Lung (tissue), 12 donors: ENCODE data around the gene ARID1B. TPM values are rescaled to one million over a fixed set of nuclear protein-coding genes. Genes with fewer than 3 reads are reported as not detected.

Experiments used
- ATAC-seq: fragments of 200-7000 bp; cut with Tn5 transposase; one replicate; pipeline ENCODE4 v1.9.1; 2020; ENCODE audit warnings: moderate number of reproducible peaks; ENCODE audit not compliant: insufficient read depth, low FRiP score
- DNase-seq, 3 donors: peaks; one replicate each; pipeline ENCODE4 v3.0.0-alpha.2; 2013 to 2017
- H3K27ac ChIP-seq, 2 donors: one replicate each; pipeline ENCODE4 v1.5.1; 2013; ENCODE audit warnings: mild to moderate bottlenecking in 2 of 2, moderate library complexity in 2 of 2, control low read depth in 1 of 2, inconsistent platforms in 1 of 2, low read depth in 1 of 2, low read length in 1 of 2
- H3K27me3 ChIP-seq, 3 donors: one replicate each; pipeline ENCODE4 v1.5.1; 2013; ENCODE audit warnings: low read length in 2 of 3; ENCODE audit not compliant: control insufficient read depth in 3 of 3, insufficient read depth in 3 of 3
- H3K36me3 ChIP-seq, 4 donors: one replicate each; pipeline ENCODE4 v1.5.1; 2013; ENCODE audit warnings: low read length in 4 of 4, mild to moderate bottlenecking in 1 of 4, moderate library complexity in 1 of 4; ENCODE audit not compliant: control insufficient read depth in 4 of 4, insufficient read depth in 4 of 4
- H3K4me1 ChIP-seq, 5 donors: one replicate each; pipeline ENCODE4 v1.5.1; 2013; ENCODE audit warnings: low read length in 5 of 5, mild to moderate bottlenecking in 2 of 5, moderate library complexity in 1 of 5; ENCODE audit not compliant: control insufficient read depth in 5 of 5, insufficient read depth in 5 of 5
- H3K4me3 ChIP-seq: one replicate; pipeline ENCODE4 v1.5.1; 2013; ENCODE audit warnings: mild to moderate bottlenecking, control low read depth, moderate library complexity
- H3K9ac ChIP-seq, 2 donors: one replicate each; pipeline ENCODE4 v1.5.1; 2013; ENCODE audit warnings: low read length in 2 of 2, control low read depth in 1 of 2; ENCODE audit not compliant: insufficient read depth in 1 of 2
- H3K9me3 ChIP-seq, 4 donors: one replicate each; pipeline ENCODE4 v1.5.1; 2013; ENCODE audit warnings: low read length in 3 of 4, mild to moderate bottlenecking in 1 of 4, moderate library complexity in 1 of 4; ENCODE audit not compliant: control insufficient read depth in 4 of 4, insufficient read depth in 3 of 4
- WGBS, 2 donors: extraction: QIAGEN DNeasy Blood & Tissue Kit; methylation state at CpG; one replicate each; pipeline ENCODE4 v1.1.7; 2013; 5-methylcytosine and 5-hydroxymethylcytosine counted together
- polyA plus RNA-seq, 2 donors: library from polyadenylated mRNA; stranded (reverse); fragments of 200-250 nt; gene quantifications; one replicate each; pipeline ENCODE4 v1.2.1, GENCODE V29; 2013
- total RNA-seq, 2 donors: library from RNA; depleted of rRNA in 1 of 2; stranded (reverse); fragments of >200 nt in 1 of 2; gene quantifications; one replicate each; pipeline ENCODE4 v1.2.1, GENCODE V29; 2014 to 2021
- TF ChIP-seq, protein P1 (sequence below): IDR thresholded peaks from 2 replicates; pipeline ENCODE4 v1.5.1; 2012; ENCODE audit warnings: mild to moderate bottlenecking; ENCODE audit errors: control extremely low read depth, extremely low read depth
- donor health status: control.
- donor health status: control.
- donor health status: Bipolar disorder and iron deficiency.
- donor health status: healthy.
- donor health status: DM: yes; HTN: yes; CAD: no.

The ARID1B gene
- total and polyA plus RNA-seq, 4 donors = 10.5 to 239 (median 50.9) TPM

DNA sequence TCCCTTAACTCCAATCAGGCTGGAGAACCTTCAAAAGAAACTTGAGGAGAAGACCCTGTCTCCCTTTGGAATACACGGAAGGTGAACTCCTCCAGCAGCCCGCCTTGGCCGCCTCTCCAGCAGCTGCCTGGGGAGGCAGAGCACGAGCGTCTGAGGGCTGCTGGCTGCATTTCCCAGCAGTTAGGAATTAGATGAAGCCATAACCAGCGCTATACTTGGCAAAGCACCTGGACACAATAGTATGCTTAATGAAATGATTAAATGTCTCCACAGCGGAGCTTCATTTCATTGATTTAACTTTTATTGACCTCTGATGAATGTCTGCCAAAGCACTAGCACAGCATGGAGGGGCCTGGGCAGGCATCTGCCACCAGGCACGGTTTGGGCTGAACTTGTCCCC lies 472.6 kb downstream of the ARID1B start:
- peaks cover 0 to 2% (median 0%) of the 10 kb centered on the region in 4 donors for H3K9me3 ChIP-seq
- H3K9ac ChIP-seq = no peak overlapping the region
- peaks cover 0 to 3% (median 0%) of the 10 kb centered on the region in 5 donors for H3K4me1 ChIP-seq
- TF ChIP-seq, protein P1, sequence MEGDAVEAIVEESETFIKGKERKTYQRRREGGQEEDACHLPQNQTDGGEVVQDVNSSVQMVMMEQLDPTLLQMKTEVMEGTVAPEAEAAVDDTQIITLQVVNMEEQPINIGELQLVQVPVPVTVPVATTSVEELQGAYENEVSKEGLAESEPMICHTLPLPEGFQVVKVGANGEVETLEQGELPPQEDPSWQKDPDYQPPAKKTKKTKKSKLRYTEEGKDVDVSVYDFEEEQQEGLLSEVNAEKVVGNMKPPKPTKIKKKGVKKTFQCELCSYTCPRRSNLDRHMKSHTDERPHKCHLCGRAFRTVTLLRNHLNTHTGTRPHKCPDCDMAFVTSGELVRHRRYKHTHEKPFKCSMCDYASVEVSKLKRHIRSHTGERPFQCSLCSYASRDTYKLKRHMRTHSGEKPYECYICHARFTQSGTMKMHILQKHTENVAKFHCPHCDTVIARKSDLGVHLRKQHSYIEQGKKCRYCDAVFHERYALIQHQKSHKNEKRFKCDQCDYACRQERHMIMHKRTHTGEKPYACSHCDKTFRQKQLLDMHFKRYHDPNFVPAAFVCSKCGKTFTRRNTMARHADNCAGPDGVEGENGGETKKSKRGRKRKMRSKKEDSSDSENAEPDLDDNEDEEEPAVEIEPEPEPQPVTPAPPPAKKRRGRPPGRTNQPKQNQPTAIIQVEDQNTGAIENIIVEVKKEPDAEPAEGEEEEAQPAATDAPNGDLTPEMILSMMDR = no peak
- no peak overlapping the region for H3K27ac ChIP-seq
- DNase-seq (no peak), ATAC-seq (no peak)
- H3K27me3 ChIP-seq = no peaks in the 10 kb centered on the region
- no peak overlapping the region for H3K4me3 ChIP-seq
- 92 to 93% methylated on average over 8 of the region's 8 CpGs for WGBS, 2 donors
- H3K36me3 ChIP-seq = no peaks in the 10 kb centered on the region

DNA sequence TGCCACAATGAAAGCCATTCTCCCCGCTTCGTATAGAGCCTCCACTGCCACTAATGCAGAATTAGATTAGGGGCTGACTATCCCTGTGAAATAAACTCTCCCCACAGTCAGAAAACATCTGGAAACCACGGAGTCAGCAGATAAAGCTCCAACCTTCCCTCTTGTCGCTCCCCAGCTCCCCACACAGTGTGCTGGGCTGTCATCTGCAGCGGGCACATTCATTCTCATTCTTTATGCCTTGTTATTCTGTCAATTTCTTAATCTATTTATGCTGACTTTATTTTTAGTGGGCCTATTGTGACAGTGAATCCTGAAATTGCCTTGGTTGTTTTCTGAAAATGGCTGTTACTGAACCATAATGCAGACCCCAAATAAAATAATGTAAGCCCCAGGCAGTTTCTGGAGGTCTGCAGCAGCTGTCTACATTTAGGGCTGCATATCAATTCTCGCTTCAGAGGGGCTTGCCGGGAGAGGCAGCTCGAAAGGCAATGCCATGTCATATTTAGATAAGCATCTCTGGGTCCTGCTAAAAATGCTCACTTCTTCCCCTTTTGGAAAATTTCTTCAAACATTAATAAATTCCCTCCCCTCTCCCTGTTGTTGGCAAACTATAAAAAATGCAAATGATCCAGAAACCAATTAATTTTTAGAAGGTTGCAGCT lies 474.5 kb downstream of the ARID1B start:
- 81 to 89% methylated on average over 8 of the region's 8 CpGs for WGBS, 2 donors
- Histone ChIP-seq H3K27ac (no peak overlapping the region), H3K4me1 (peaks cover 0 to 3% (median 0%) of the 10 kb centered on the region in 5 donors), H3K36me3 (no peaks in the 10 kb centered on the region), H3K9ac (no peak overlapping the region), H3K4me3 (no peak overlapping the region), H3K27me3 (no peaks in the 10 kb centered on the region), H3K9me3 (peaks cover 0 to 2% (median 0%) of the 10 kb centered on the region in 4 donors)
- ATAC-seq (no peak), DNase-seq (no peak)
- TF ChIP-seq, protein P1 = no peak

DNA sequence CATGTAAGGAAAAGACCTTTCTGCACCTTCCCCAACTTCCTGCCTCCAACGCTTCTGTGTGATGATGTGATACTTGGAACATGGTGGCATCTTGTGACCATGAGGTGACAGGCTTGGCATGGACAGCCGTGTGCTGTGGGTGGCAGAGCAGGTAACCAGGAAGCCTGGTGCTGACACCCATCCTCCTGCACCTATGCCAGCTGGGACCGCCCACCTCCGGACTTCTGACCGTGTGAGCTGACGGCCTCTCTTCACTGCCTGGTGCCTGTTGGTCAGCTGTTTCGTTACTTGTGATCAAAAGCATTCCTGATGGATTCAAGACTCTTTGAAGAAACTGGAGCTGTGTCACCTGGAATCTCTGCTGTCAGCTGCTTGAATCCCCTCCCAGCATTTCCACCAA lies 475.8 kb downstream of the ARID1B start:
- no peaks in the 10 kb centered on the region for H3K36me3 ChIP-seq
- TF ChIP-seq, protein P1 = no peak
- DNase-seq (no peak), ATAC-seq (no peak)
- 76% methylated on average over 7 of the region's 7 CpGs for WGBS, 2 donors
- no peak overlapping the region for H3K9ac ChIP-seq
- H3K4me1 ChIP-seq = peaks cover 0 to 3% (median 0%) of the 10 kb centered on the region in 5 donors
- no peaks in the 10 kb centered on the region for H3K27me3 ChIP-seq
- no peak overlapping the region for H3K27ac ChIP-seq
- peaks cover 0 to 2% (median 0%) of the 10 kb centered on the region in 4 donors for H3K9me3 ChIP-seq
- no peak overlapping the region for H3K4me3 ChIP-seq
